COLO668 (cell line): ENCODE measurements around the gene TYW1.
"Not testable (repeated sequence)": the region's sequence is repeated elsewhere in the genome, so short reads cannot be mapped to it uniquely, and the experiment has no call there.

Experiments
- DNase-seq: peaks from one replicate; lab custom pipeline; 2025; ENCODE audit not compliant: unreplicated experiment; lab: John Stamatoyannopoulos, UW

The TYW1 gene

DNA sequence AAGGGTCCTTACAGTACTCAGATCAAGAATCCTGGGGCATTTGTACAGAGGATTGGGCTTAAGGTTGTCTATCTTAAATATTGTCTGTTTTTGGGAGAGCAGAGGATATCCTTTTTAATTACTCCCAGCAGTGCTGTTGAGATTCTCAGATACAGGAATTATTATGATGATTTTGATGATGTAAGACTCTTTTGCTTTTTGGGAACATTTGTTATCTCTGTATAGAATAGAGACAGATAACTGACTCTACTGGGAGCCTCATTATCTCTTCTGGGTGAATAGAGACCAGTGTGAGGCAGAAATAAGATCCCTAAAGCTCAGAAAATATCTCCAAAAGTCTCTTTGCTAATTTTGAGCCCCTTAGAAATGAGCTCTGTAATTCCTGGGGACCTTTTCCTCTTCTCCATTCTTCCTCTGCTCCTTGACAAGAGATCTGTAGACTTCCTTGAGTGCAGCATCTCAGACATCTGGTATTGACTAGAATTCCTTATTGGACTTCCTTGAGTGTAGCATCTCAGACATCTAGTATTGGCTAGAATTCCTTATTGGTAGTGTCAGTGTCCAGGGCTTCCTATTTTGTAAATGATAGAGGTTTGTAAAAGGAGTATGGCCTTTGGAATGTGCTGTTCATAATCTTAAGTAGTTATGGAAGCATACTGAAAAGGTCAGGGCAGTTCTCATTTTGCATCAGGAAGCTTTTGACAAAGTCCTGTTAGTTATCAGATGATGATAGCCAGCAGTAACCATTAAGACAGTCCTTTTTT lies 118.0 kb downstream of the TYW1 start:
- not testable (repeated sequence) for DNase-seq

DNA sequence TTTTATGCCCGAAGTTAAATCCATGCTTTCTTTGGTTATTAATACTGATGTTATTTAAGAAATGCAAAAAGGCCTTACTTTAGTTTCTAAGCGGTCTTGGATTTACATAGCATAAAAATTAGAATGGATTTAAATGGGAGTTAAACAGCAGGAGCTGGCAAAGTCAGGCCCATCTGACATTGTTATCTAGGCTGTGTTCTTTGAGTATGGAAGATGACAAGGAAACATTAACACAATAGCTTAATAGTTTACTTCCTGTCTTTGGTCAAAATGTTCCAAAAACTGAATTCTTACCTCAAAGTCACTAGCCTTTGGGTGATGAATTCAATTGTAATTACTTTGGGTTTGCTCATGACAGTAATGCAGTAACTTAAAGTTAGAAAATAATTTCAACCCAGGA lies 123.9 kb downstream of the TYW1 start:
- not testable (repeated sequence) for DNase-seq

DNA sequence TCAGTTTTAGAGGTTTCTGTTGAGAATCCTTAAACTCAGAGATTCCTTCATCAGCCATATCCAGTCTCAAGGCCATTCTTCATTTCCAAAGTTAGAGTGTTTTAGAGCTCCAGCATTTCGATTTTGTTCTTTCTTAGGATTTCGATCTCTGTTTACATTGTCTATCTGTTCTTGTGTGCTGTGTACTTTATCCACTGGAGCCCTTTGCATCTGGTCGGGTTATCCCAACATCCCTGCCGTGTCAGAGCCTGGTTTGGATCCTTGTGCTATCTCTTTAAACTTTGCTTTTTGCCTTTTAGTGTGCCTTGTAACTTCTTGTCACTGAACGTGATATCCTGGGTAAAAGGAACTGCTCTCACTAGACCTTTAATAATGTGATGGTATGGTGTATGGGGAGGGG lies 131.6 kb downstream of the TYW1 start:
- DNase-seq, result not testable (repeated sequence)

DNA sequence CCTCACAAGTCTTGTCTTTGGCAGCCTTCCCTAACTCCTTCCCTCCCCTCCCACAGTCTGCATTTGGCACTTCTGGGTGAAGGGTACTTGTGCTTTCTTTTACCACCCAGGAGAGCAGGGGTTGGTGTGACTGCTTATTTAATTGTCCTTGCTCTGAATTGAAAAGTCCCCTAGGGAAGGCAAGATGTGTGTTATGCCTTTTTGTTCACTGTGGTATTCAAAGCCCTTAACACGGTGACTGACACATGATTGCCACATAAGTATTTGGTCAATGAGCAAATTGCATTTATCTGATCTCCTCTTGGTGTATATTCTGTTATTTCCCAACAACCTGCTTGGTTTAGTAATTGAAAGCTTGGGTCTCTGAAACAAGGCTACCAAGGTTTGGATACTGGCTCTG lies 134.1 kb downstream of the TYW1 start:
- DNase-seq, result not testable (repeated sequence)

DNA sequence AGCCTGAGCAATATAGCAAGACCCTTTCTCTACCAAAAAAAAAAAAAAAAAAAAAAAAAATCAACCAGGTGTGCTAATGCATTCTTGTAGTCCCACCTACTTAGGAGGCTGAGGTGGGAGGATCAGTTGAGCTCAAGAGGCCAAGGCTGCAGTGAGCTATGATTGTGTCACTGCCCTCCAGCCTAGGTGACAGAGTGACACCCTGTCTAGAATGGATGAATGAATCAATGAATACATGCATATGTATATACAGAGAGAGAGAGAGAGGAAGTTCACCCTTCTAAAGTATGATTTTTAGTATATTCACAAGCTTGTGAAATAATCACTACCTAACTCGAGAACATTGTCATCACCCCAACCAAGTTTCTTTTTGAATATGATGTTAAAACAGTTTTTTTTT lies 138.3 kb downstream of the TYW1 start:
- not testable (repeated sequence) for DNase-seq

DNA sequence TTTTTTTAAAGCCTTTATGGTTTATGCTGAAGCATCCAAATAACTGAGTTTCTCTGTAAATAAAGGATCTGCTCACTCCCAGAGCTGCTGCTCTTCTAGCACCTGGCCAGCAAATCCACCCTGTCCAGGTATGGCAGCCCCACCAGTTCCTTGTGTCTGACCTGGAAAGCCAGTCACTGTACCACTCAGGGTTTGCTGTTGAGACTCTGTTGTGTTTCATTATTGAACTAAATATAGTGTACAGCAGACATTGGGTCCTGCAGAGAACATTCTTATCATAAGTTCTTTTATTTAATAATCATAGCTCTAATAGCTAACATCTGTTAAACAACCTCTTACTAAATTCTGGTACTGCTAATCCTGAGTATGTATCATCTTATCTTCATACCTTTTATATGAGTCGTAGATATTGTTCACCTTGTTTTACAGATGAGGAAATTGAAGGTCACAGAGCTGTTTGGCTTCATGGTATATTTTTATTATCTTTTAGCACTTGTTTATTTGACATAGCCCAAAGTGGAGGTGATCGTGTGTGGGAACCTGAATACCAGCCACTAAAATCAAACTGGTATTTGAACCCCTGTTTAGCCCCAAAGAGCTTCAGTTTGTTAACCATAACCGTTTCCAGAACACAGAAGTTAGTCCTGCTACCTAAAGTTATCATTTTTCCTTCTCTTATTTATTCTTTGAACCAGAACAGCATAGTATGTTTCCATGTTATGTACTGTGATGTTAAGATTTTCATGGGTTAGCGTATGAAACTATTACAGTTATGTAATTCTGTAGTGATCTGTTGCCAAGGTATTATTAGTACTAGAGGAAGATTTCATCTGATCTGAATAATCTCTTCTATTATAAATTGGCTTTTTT lies 139.2 kb downstream of the TYW1 start:
- DNase-seq, result not testable (repeated sequence)

DNA sequence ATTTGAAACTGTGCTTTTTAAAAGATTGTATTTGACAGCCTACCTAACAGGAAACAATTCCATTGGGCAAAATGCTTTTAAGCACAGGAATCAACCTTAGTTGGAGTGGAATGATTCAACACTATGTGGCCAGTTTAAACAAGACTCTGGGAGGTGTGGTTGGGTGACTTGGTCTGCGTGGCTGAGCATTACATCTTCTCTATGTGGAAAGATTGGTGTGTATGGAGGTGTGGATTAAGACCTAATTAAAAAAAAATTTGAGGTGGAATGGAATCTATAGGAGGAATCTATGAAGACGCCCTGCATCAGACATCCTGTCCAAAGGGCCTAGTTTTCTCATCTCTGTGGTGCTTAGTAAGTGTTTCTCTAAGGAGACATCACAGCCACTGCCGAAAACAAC lies 140.9 kb downstream of the TYW1 start:
- DNase-seq, result not testable (repeated sequence)

DNA sequence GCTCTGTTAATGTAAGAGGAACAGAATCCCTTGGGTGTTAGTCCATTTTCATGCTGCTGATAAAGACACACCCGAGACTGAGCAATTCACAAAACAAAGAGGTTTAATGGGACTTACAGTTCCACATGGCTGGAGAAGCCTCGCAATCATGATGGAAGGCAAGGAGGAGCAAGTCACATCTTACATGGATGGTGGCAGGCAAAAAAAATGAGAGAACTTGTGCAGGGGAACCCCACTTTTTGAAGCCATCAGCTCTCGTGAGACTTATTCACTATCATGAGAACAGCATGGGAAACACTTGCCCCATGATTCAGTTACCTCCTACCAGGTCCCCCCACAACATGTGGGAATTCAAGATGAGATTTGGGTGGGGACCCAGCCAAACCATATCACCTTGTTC lies 143.2 kb downstream of the TYW1 start:
- not testable (repeated sequence) for DNase-seq

DNA sequence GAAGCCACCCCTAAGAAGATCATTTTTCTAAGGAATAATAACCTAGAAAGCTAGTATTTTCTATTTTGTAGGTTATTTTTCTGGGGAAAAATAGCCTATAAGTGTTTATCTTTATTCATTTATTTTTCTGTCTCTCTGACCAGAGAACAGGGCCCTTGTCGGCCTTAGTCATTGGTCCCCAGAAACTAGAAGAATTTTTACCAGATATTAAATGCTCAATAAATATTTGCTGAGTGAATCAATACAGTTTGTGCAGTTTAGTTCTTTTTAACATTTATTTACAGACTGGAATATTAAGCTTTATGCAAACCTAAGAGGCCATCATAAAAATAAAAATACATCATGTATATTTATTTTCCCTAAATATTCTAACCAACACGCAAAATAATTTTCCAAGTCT lies 144.4 kb downstream of the TYW1 start:
- not testable (repeated sequence) for DNase-seq

DNA sequence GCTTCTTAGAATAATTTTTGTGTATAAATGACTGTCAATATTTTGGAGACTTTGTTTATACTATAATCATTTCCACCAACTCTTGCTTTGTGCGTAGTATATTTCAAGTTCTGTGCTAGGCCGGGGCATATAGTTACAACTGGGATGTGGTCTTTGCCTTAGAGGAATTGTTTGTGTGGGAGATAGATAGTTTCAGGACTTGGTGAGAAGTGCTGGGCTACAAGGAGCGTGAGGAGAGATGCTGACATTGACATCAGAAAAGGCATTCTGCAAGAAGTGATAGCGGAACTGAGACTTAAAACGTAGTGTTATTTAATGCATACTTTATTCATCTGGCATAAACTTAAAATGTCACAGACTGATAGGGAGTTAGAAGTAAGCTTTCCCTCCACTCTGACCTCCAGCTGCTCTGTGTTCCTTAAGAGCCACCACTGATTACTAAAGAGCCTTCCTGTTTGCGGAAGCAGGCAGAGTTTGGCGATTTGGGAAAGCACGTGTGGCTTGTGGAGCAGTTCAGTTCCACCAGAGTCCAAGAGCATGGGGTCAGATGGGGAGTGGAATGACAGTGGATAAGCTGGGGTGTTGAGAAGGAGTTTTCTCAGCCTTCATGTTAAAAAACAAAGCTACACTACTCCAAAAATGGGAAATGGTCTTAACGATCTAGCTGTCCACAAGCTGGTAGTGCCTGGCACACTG lies 146.6 kb downstream of the TYW1 start:
- DNase-seq, result not testable (repeated sequence)

DNA sequence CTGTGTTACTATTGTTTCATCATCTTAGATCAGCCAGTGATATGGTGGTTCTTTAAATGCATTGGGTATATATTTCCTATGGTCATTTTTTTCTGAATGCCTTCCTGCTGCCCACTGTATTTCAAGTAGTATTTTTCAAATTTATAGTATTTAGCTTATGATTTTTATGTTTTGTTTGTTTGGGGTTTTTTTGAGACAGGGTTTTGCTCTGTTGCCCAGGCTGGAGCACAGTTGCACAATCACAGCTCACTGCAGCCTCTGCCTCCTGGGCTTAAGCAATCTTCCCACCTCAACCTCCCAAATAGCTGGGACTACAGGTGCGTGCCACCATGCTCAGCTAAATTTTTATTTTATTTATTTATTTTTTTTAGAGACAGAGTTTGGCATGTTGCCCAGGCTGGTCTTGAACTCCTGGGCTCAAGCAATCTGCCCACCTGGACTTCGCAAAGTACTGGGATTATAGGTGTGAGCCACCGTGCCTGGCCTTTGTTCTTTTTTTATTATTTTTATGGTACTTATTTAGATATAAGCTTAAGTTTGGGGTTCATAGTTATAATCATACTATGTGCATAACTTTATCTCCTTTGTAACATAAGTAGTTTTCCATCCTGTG lies 149.1 kb downstream of the TYW1 start:
- not testable (repeated sequence) for DNase-seq

DNA sequence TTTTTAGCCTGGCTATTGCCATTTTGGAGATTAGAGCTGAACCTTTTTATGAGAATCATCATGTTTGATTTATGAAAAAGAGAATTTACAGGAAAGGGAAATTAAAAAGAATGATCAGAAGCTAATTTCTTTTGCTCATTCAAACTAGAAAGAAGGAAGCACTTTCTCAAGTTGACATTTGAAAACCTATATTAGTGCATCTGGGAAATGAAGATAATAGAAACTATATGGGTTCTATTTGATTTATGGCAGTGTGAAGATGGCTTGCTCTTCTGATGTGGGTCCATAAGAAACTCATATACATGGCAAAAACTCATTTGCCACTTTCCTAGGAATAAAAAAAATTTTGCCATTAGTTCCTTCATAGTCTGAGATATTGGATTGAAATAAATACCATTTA lies 152.5 kb downstream of the TYW1 start:
- DNase-seq, result not testable (repeated sequence)

DNA sequence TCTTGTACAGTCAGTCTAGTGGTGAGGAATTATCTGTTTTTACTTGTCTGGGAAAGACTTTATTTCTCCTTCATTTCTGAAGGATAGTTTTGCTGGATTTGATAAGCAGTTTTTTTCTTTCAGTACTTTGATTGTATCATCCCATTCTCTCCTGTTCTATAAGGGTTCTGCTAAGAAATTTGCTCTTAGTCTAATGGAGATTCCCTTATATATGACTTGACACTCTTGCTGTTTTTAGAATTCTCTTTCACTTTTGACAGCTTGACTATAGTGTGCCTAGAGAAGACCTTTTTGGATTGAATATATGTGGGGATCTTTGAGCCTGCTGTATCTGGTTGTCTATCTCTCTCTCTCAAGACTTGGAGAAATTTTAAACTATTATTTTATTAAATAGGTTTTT lies 157.7 kb downstream of the TYW1 start:
- DNase-seq, result not testable (repeated sequence)

DNA sequence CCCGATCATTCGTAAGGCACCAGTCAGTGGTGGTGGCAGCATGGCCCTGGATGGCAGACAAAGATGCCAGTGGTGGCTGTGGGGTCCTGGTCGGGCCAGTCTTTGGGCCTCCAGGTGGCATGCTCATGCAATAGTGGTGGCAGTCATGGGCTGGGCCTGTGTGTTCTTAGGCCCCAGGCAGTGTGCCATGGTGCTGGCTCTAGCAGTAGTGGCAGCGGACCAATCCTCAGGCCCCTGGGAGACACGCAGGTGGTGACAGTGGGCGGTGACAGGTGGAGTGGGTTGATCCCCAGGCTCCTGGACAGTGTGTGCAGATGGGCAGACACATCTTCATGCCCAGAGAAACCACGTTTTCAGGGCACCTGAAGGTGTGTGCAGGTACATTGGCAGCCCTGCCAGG lies 159.4 kb downstream of the TYW1 start:
- DNase-seq, result not testable (repeated sequence)

DNA sequence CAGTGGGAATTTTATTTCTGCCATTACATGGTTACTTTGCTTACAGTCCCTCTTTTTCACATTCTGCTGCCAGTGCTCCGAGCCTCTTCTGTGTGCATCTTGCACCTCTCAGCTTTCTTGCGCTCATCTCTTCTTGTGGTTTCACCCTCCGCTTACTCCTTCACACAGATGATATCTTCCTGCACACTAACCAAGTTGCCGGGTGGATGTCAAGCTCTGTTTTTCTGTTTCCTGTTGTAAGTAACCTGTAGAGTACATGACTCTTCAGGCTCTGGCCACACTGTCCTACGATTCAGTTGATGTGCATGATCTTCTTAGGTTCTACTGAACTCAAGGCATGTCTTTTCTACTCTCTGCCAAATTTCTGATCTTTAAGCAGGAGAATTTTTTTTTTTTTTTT lies 166.7 kb downstream of the TYW1 start:
- DNase-seq, result not testable (repeated sequence)

DNA sequence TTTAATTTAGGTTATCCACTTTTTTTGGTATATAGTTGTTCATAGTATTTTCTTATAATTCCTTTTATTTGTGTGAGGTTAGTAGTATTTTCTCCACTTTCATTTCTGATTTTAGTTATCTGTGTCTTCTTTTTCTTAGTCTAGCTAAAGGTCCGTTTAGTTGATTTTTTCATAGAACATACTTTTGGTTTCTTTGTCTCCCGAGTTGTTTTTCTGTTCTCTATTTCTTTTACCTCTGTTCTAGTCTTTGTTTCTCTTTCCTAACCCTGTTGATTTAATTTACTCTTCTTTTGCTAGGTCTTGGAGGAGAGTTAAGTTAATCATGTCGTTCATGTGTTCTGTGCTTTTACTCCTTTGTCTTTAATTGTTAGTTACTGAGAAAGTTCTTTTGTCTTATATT lies 174.5 kb downstream of the TYW1 start:
- DNase-seq, result not testable (repeated sequence)

DNA sequence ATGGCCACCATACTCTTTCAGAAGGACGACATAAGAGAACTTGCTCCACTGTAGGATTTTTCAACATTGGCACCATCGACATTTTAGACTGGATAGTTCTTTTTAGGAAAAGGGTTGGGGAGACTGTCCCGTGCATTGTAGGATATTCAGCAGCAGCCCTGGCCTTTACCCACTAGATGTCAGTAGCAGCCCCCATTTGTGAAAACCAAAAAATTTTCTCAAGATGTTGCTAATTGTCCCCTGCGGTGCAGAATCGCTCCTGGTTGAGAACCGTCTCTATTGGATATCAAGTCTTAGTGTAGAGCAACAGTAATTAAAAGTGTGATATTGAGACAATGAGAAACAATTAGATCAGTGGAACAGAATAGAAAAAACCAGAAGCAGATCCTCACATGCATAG lies 180.1 kb downstream of the TYW1 start:
- DNase-seq, result not testable (repeated sequence)

DNA sequence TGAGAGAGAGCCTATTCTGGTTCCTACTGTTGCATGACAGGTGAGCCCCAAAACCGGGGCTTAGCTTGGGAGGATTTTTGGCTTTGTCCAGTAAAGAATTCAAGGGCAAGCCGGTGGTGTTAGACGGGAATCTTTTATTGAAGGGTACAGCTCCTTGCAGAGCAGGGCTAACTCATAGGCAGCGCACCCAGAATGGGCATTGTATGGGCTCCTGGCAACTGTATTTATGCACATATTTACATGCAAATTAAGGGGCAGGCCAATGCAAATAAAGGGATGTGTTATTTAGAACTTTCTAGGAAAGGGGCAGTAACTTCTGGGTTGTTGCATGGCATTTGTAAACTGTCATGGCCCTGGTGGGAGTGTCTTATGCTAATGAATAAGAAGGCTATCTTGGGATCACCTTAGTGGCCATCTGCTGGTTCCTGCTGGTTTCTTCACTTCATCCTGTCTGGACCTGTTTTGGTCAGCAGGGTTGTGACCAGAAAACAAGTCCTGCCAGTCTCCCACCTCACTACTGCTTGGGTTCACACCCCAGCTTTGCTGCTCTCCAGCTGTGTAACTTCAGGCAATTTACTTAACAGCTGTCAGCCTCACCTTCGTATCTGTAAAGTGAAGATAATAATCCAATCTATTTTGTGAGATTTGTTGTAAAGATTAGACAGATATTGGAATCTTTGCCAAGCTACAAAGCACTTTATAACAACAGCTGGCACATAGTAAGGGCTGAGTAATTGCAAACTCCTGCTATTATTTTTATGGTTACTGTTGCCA lies 182.5 kb downstream of the TYW1 start:
- DNase-seq, result not testable (repeated sequence)

DNA sequence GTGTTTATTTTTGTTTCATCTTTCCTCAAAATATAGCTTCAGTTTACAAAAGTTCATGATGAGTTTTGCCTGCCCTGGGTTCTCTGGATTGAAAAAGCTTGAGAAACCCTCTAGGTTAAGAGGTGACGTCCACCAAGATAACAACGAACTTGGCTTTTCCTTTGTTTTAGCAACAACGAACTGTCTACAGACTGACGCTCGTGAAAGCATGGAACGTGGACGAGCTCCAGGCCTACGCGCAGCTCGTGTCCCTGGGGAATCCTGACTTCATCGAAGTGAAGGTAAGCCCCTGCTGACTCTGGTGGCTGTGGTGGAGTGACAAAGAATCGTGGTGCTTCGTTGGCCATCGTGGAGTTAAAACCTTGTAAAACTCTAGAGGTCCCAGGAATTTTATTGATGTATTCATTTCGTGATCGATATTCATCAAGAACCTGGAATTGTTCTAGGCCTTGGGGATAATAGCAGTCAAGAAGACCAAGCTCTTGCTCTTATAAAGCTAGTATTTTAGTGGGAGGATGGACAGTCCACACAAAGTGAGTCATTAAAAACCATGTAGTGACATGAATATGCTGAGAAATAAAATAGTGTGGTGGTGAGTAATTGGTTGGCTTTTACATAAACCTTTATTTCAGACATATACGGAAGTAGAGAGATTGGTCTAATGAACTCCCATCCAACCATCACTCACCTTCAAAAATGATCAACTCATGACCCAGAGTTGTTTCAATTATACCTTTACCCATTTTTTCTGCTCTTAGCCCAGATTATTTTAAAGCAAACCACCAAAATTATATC lies 186.5 kb downstream of the TYW1 start:
- not testable (repeated sequence) for DNase-seq
